ENCODE data around the gene CSH2.

- no peak for TF ChIP-seq CTCF (IDR thresholded peaks at IDR 0.05; ENCODE audit: insufficient read depth, low read length)
- no peak for TF ChIP-seq POLR2AphosphoS5 (IDR thresholded peaks at IDR 0.05; ENCODE audit: low read depth)
- TF ChIP-seq GABPA (IDR thresholded peaks at IDR 0.05; ENCODE audit: low read depth) = no peak
Observed at GRCh38 chr17:63918305-63918704, 44.8 kb upstream of the CSH2 start.

Measured in HL-60 (cell line).